GM18502 (cell line): ENCODE results near the gene TM2D3.

Experiments
- ATAC-seq: cut with Tn5 transposase; IDR thresholded peaks from one replicate; pipeline ENCODE4 v1.9.1; 2021; ENCODE audit warnings: mild to moderate bottlenecking; ENCODE audit not compliant: unreplicated experiment, poor library complexity

Gene TM2D3

GRCh38 chr15:101609742-101610610 lies 42.2 kb downstream of the TM2D3 start:
- no peak for ATAC-seq

- no peak for ATAC-seq
These were observed 44.0 kb downstream of the TM2D3 start for GRCh38 chr15:101608201-101608600.

- no peak for ATAC-seq
These were observed 45.1 kb downstream of the TM2D3 start for GRCh38 chr15:101607108-101607507.

GRCh38 chr15:101604124-101604874 lies 47.9 kb downstream of the TM2D3 start:
- no peak for ATAC-seq

- ATAC-seq = no peak
These were observed 49.4 kb downstream of the TM2D3 start for GRCh38 chr15:101602801-101603200.

- no peak for ATAC-seq
These were observed 52.1 kb downstream of the TM2D3 start for GRCh38 chr15:101600035-101600434.

- no peak for ATAC-seq
These were observed 53.1 kb downstream of the TM2D3 start for GRCh38 chr15:101599091-101599490.

- ATAC-seq = no peak
These were observed 54.7 kb downstream of the TM2D3 start for GRCh38 chr15:101597360-101597928.

GRCh38 chr15:101596633-101597032 lies 55.5 kb downstream of the TM2D3 start:
- no peak for ATAC-seq
